Right hindlimb (tissue), 1 donor: Measurements from ENCODE around the gene RBM12.
"Not testable (repeated sequence)": the region's sequence is repeated elsewhere in the genome, so short reads cannot be mapped to it uniquely, and the experiment has no call there.

ENCODE experiments used
- DNase-seq: peaks from one replicate; pipeline ENCODE4 v3.0.0-alpha.2; 2018

Gene RBM12

DNA sequence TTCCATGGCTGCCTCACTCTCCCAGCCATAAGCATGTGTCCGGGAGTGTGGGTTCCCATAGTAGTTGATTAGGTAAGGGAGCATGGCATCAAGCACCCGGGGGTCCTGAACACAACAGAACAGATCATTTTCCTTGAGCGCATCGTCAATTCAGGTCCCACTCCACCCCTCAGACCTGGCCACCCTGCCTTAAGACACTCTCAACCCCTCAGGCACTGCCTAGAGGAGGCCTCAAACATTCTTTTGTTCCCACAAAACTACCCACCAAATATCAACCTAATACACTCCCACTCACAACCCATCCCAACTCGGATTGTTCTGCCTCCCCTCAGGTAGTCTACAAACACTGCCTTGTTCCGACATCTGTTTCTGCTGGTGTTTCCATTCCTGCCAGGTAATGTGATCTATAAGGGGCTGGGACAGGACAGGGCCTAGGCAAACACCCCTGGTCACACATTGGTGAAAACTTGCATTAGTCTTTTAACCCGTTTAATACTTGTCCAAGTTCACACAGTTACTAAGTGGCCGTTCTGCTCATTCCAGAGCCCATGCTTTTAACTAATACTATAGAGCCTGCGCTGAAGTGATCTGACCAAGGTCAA lies 33.1 kb upstream of the RBM12 start:
- no peak for DNase-seq

DNA sequence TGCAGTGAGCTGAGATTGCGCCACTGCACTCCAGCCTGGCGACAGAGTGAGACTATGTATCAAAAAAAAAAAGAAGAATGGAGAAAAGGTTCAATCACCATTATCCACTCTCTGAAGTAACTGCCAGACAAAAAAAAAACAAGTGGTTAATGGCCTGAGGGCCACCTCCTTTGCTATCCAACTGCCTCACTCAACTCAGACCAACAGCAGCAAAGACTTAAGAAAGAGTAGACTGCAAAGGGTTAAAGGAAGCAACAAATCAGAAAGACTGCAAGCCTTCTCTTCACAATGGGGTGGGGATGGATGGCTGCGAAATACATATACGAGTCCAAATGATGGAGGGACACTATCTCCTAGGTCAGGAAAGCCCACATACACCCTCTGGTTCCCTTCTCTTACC lies 31.3 kb upstream of the RBM12 start:
- DNase-seq, result no peak

DNA sequence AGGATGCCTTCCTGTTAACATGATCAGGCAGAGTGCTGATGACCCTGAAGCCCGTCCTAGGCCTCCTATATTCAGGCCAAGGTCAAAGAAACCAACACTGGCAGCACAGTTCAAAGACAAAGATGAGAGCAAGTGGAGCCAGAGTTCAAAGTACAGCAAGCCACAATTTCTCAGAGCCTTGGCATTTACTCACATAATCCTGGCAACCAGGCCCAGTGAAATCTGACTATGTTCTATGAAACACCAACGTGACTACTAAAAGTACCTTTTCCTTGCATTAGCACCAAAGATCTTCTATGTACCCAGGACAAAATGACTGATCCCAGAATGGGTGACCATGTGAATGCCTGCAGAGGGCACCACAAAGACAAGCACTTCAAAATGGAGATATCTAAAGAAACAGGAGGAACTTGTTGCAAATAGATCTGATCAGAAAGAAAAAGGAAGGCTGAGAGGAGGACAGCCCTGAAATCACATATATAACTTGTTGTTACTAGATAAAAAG lies 30.6 kb upstream of the RBM12 start:
- DNase-seq, result no peak

DNA sequence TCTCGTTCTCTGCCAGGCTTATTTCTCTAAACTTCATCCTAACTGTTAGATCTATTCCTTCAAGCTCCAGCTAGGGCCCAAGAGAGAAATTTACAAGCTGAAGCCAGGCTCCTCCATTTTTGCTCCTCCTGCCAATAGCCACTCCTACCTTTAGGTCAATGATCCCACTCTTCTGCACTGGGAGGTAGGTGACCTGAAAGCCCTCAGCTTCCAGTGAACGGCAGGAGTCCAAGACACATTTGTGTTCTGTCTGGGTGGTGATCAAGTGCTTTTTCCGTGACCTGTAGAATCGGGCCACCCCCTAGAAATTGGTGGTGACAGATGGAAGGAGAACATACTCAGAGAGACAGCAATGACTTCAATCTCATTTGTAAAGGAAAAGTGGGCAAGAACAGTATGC lies 25.6 kb upstream of the RBM12 start:
- DNase-seq, result no peak

DNA sequence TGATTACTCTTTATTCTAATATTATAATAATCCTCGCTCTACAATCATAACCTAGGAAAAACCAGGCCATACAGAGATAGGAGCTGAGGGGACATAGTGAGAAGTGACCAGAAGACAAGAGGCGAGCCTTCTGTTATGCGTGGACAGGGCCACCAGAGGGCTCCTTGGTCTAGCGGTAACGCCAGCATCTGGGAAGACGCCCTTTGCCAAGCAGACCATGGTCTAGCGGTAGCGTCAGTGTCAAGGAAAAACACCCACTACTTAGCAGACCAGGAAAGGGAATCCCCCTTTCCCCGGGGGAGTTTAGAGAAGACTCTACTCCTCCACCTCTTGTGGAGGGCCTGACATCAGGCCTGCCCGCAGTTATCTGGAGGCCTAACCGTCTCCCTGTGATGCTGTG lies 22.2 kb upstream of the RBM12 start:
- not testable (repeated sequence) for DNase-seq

DNA sequence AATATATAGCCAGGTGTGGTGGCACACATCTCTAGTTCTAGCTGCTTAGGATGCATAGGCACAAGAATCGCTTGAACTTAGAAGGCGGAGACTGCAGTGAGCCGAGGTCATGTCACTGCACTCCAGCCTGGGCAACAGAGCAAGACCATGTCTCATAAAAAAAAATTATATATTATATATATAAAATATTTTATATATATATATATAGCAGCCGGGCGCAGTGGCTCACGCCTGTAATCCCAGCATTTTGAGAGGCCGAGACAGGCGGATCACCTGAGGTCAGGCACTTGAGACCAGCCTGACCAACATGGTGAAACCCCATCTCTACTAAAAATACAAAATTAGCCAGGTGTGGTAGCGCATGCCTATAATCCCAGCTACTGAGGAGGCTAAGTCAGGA lies 20.7 kb upstream of the RBM12 start:
- DNase-seq, result not testable (repeated sequence)

DNA sequence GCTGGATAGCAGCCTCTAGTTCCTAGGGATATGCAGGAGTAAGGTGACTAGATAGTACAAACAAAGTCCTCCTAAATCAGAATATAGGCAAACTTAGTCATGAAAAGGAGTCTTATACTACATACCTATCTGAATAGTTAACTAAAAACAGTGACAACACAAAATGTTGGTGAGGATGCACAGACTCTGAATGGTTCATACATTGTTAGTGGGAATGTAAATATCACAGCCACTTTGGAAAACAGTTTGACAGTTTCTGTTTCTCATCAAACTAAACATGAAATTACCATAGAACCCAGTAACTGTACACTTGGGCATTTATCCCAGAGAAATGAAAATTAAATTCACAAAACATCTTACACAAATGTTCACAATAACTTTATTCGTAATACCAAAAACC lies 17.3 kb upstream of the RBM12 start:
- DNase-seq, result no peak

DNA sequence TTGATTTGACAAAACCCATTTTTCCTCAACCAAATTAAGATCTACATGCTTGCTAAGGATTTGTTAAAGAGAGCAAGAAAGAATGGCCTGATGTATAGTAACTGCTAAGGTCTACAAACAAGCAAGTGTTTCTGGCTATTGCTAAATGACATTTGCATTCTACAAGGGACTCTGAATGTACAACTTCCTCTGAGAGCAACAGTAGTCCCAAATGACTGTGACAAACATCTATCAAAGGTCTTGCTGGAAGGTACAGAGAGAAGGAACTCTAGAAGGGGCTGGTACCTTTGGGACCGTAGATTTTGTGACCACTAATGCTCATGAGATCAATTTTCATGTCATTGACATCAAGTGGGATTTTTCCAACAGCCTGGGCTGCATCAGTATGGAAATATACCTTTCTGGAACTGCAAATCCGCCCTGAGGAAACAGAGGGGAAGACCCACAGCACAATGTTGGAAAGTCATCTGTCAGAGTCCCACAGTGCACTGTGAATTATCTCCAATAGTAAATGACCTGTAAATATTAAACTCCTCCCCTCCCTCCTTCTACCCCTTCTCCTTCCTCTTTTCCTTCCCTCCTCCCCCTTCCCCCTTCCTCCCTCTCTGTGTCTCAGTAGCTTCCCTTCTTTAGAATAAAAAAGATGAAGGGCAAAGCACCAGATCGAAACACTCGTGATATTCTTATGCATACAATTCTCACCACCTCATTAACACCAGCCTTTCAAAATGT lies 15.9 kb upstream of the RBM12 start:
- DNase-seq, result no peak

DNA sequence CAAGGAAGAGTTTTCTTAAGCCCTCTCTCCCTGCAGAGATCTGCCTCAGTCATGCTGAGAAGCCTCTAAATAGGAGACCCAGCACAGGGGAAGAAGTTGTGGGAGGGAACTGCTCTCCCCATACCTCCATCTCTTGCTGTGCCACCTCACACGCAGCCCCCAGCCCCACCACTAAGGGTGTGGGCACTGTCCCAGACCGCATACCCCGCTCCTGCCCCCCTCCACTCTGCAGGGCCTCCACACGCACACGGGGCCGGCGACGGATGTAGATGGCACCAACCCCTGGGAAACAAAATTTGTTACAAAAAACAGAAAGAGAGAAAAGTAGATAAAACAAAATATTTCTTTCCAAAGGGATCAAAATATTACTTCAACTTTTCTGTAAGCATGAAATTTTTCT lies 10.2 kb upstream of the RBM12 start:
- no peak for DNase-seq

DNA sequence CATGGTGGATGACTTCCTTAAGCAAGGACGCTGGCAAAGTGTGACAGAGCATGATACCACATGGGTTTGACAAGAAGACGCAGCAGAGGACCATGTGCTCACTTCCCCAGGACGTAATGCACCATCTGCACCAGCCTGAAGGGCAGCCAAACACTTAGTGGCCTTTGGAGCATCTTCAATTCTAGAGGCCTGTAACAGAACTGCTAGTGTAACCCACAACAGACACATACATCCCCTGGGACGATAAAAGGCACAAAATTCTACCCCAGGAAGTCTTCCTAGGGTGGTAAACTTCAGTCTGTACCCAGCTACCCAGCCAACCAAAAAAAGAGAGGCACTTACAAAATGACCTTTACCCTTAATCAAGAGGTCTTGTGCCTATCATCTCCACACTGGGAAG lies 9.2 kb upstream of the RBM12 start:
- no peak for DNase-seq

DNA sequence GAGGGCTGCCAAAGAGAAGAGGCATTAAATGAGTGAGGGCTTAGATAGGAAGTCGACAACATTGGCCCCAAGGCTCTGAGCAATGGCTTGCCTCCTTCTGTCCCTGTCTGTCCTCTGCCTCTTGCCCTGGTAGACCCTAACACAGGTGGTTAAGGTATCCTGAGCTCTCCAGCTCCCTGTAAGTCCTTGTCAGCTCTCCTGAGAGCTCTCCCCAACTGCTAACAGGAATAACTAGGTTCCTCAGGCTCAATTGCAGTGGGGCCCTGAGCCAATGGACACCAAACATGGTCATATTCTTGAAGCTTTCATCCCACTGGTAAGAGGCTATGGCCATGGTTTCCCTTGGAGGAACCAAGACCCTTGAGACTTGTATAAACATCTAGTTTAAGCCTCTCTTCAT lies 5.0 kb upstream of the RBM12 start:
- no peak for DNase-seq

DNA sequence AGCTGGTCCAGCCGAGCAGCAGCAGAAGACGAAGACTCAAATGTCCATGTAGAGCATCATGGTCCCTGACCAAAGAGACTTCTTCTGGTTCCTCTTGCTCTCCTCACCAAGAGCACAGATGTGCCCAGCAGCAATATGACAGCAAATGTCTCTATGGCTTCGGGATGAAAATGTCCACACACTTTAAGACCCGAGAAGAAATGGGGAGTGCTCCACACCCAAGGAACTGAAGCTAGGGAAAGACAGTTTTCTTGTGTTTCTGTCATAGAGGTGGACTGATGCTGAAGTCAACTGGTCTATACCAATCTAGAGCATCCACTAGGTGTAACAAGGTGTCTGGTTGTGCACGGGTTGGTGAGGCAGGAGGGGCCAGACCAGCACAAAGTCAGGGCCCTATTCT lies 4.5 kb upstream of the RBM12 start:
- no peak for DNase-seq

DNA sequence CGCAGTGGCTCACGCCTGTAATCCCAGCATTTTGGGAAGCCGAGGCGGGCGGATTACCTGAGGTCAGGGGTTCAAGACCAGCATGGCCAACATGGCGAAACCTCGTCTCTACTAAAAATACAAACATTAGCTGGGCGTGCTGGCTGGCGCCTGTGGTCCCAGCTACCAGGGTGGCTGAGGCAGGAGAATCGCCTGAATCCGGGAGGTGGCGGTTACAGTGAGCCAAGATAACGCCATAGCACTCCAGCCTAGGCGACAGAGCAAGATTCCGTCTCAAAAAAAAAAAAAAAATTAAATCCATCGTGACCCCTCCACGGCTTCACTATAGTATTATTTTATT lies 1.2 kb upstream of the RBM12 start:
- no peak for DNase-seq

DNA sequence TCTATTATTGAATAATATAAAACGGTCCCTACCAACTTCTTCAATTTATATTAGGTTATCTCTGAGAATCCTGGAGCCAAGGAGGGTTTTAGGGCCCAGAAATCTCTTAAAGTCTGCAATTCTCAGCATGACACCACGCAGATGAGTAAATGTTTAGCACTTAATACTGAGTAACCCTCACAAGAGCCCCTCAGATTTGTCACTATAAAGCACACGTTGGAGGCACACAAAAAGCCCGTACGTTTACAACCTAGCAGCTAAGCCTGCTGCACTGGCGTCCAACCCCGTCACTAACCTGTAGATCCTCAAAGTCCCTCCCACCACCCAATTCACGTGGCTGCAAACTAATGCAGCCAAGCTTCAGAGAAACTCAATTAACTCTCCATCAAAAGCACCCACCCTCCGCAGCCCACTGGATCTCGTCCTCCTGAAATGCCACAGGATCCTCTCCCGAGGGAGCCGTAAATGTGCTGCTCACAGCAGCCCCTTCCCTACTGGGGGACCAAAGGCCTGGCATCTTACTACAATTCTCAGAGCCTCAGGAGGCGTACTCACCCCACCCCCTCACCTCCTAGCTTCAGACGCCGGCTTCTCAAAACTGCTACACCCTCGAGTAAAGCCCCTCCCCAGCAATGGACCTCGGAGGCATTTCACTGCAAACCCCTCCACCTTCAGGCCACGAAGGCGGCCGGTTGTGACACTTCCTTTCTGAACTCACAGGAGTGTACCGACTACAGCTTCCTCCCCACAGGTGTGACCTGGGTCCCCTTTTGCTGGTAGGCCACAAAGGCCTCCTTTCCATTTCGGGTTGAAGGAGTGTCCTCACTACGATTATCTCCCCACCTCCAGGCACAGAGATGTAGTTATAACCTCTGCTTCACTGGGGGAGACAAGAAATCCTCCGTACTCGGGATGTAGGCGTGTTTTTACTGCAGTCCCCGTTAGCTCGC lies 909 bp downstream of the RBM12 start:
- DNase-seq, result peak; percentile 52

DNA sequence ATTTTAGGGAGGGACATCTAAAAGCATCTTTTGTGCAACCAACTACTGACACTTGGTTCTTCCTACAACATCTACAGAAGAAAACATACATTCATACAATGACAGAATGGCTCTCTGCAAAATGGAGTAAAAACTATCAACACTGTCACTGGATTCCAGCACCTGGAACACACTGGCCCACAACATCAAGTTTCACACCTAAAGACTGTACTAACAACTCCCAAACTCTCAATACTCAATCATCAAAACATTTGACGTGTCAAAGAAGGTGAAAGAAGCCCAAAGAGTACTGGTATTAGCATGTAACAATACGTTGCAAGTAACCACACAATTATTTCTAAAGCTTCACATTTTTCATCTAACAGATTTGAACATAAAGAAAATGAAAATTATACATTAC lies 2.1 kb downstream of the RBM12 start:
- DNase-seq, result no peak

DNA sequence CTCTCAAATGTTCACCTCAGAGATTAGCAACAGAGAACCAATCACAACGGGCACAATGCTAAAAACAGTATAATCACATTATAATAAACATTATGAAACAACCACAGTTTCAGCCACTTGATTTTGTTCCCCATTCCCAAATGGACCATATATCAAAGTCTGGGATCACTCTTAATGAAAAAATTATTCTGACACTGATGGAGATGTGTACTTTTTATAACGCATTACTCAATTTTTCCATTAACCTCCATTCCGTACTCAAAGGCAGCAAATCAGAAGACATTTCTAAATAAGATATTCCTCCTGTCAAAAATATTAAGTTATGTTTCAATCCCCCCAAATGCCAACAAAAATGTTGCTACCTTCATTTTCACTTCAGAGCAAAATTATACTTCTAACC lies 2.8 kb downstream of the RBM12 start:
- no peak for DNase-seq

DNA sequence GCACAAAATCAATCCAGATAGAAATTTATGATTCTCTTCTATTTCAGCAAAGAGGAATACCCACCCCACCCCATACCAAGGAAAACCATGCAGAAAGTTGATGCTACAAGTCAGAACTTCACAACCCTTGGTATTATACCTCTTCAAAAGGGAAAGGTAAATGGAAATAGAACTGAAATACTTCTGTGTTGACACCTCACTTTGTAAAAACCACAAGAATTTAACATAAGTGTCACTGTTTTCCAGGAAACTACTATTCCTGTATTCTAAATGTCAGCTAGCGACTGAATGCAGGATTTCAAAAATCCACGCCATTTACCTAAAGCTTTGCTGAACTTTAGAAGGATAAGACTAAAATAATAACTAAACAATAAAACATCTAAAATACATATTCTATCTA lies 3.6 kb downstream of the RBM12 start:
- no peak for DNase-seq

DNA sequence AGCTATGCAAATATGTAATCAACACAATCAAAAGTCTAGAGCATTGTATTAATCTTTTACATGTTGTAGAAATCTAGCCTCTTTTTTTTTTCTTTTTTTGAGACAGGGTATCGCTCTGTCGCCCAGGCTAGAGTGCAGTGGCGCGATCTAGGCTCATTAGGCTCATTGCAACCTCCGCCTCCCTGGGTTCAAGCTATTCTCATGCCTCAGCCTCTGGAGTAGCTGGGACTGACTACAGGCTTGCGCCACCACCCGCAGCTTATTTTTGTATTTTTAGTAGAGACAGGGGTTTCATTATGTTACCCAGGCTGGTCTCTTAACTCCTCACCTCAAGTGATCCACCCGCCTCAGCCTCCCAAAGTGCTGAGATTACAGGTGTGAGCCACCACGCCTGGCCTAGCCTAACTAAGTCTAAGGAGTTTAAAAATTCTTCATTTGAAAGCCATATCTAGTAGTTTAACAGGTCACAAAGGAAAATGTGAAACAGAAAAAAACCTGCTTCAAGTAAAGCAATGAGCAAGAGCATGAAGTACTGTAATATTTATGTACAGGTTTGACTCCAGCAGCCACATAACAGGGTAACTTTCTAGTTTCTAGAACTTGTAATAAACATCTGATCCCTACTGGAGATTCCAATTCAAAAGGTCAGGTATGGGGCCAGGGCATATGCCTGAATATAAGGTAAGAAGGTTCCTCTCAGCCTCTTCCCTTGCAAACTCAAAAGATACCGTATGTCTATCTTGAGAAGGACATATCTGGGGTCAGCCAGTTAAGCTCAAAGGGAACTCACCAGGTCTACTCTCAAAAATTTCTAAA lies 4.4 kb downstream of the RBM12 start:
- no peak for DNase-seq

DNA sequence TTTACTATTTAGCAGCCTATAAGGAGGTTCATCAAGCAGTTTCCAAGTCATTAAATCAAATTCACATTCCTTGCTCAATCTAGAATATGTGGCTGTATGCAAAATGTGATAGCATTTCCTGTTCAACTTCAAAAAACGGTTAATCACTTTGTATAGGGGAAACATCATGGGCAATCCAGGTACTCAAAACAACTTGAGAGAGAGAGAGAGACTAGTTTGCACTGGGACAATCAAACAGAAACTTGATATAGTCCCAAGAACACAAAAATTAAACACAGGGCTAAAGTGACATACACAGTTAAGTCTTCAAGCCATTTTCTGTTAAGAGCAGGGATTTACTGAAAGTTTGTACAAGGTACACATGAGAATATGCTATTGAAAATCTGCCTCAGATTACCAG lies 7.4 kb downstream of the RBM12 start:
- no peak for DNase-seq

DNA sequence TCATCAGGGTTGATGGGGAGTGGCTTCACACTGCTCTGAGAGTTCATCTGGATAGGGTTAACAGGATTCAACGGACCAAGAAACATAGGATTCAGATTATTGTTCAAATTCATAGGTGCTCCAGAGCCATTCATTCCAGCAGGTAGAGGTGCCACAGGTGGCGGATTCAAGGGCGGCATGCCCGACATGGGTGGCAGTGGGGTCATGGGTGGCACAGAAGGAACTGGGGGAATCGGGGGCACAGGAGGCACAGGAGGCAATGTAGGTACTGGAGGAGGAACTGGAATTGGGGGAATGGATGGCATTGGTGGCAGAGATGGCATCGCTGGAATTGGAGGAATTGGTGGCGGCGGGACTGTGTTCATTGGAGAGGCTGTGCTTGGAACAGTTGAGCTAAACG lies 10.3 kb downstream of the RBM12 start:
- DNase-seq, result no peak

DNA sequence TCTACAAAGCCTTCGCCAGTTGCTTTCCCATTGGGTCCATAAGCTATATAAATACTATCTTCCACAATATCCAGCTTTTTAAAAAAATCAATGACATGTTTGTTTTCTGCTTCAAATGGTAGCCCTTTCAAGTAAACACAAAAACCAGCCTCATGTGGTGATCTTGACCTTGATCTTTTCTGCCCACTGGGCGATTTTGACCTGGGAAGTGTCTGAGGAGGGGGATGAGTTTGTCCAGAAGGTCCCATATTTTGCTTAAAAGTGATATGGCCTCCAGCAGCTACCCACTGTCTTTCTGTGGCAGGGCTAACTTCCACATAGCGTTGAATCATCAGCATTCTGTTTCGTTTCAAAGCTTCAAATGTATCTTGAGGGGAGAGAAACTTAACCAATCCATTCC lies 10.8 kb downstream of the RBM12 start:
- no peak for DNase-seq

DNA sequence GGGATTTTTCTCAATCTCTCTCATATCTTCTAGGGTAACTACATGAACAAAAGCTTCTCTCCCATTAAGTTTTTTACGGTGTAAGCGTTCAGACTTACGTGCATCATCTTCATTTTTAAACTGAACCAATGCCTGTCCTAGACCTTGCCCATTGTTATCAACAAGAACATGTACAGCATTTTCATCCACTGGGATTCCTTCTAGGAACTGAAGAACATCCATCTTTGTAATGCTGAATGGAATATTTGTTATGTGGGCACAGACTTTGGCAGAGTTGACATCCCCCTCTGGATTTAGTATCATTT lies 11.3 kb downstream of the RBM12 start:
- DNase-seq, result no peak
